Neural cell (in vitro differentiated cells): ENCODE data around the gene ZNF439.

ENCODE experiments used
- CTCF ChIP-seq: fragments of 450-650 bp; IDR thresholded peaks from 2 replicates; pipeline ENCODE4 v1.5.1; 2014; ENCODE audit warnings: antibody characterized with exemption, mild to moderate bottlenecking, moderate library complexity; ENCODE audit not compliant: poor library complexity, severe bottlenecking
- EP300 ChIP-seq: fragments of 450-650 bp; conservative IDR thresholded peaks from 2 replicates; pipeline ENCODE4 v1.6.1; 2014; ENCODE audit warnings: antibody characterized with exemption, mild to moderate bottlenecking, moderate library complexity; ENCODE audit not compliant: poor library complexity, severe bottlenecking
- EZH2 ChIP-seq: fragments of 200-600, 300-800 bp; shearing (Covaris generic), sonication (generic); IDR thresholded peaks from 2 replicates; pipeline ENCODE4 v1.6.1; 2014; ENCODE audit warnings: antibody characterized with exemption, low read length, borderline replicate concordance, mild to moderate bottlenecking; ENCODE audit not compliant: insufficient read depth, poor library complexity, severe bottlenecking
- MXI1 ChIP-seq: fragments of 450-650 bp; conservative IDR thresholded peaks from 2 replicates; pipeline ENCODE4 v1.6.1; 2014; ENCODE audit warnings: antibody characterized with exemption, mild to moderate bottlenecking; ENCODE audit not compliant: poor library complexity, severe bottlenecking
- POLR2AphosphoS5 ChIP-seq: IDR thresholded peaks from 2 replicates; pipeline ENCODE4 v1.6.1; 2012
- RAD21 ChIP-seq: fragments of 450-650 bp; conservative IDR thresholded peaks from 2 replicates; pipeline ENCODE4 v1.6.1; 2014; ENCODE audit warnings: antibody characterized with exemption, mild to moderate bottlenecking, moderate library complexity
- REST ChIP-seq: IDR thresholded peaks from 2 replicates; pipeline ENCODE4 v1.6.1; 2012; ENCODE audit warnings: borderline replicate concordance
- TAF1 ChIP-seq: IDR thresholded peaks from 2 replicates; pipeline ENCODE4 v1.6.1; 2012; ENCODE audit warnings: low read depth

GRCh38 chr19:11880598-11880997 is 32.1 kb downstream of the ZNF439 start:
- TF ChIP-seq EZH2 (no peak), CTCF (no peak), POLR2AphosphoS5 (no peak), REST (no peak), EP300 (no peak), RAD21 (no peak), MXI1 (no peak), TAF1 (no peak)
